Peyer's patch (tissue), 4 donors: ENCODE measurements around the gene FARP1. TPM values are rescaled to one million over a fixed set of nuclear protein-coding genes. Genes with fewer than 3 reads are reported as not detected.

Experiments used
- DNase-seq, 3 donors: peaks; one replicate each; pipeline ENCODE4 v3.0.0-alpha.2; 2017 to 2019
- H3K27ac ChIP-seq, 4 donors: fragments of 200-600 bp; sonication (generic); one replicate each; pipeline ENCODE4 v1.5.1; 2016 to 2019
- H3K27me3 ChIP-seq, 2 donors: fragments of 200-600 bp; sonication (generic); one replicate each; pipeline ENCODE4 v1.5.1; 2019
- H3K36me3 ChIP-seq, 3 donors: fragments of 200-600 bp; sonication (generic); one replicate each; pipeline ENCODE4 v1.5.1; 2016 to 2019
- H3K4me1 ChIP-seq, 4 donors: fragments of 200-600 bp; sonication (generic); one replicate each; pipeline ENCODE4 v1.5.1; 2016 to 2019
- H3K4me3 ChIP-seq, 4 donors: fragments of 200-600 bp; sonication (generic); 1 replicate in 3 of 4; 2 replicates in 1 of 4; pipeline ENCODE4 v1.5.1; 2016 to 2019; ENCODE audit warnings: mild to moderate bottlenecking in 1 of 4
- H3K9me3 ChIP-seq, 4 donors: fragments of 200-600 bp; sonication (generic); one replicate each; pipeline ENCODE4 v1.5.1; 2016 to 2019; ENCODE audit warnings: mild to moderate bottlenecking in 1 of 4
- POLR2A ChIP-seq, 2 donors: fragments of 450-650 bp; IDR thresholded peaks; one replicate each; pipeline ENCODE4 v1.5.1; 2017; ENCODE audit warnings: antibody characterized with exemption in 2 of 2, mild to moderate bottlenecking in 2 of 2, moderate library complexity in 2 of 2
- total RNA-seq, 4 donors: library from RNA; depleted of rRNA; stranded (reverse); fragments of >200 nt; gene quantifications; one replicate each; pipeline ENCODE4 v1.1.0, GENCODE V29; 2016
- TF ChIP-seq, protein P1 (sequence below), 6 experiments: fragments of 450-650 bp in 4 of 6; fragments of 200-600 bp in 2 of 6; sonication (generic) in 1 of 6; IDR thresholded peaks; one replicate each; pipeline ENCODE4 v1.5.1; 2017 to 2019; ENCODE audit warnings: antibody characterized with exemption in 6 of 6, mild to moderate bottlenecking in 3 of 6, moderate library complexity in 1 of 6

FARP1 gene
- total RNA-seq, 4 donors from 2014 or later = 10.6 to 61.1 (median 14.9) TPM

DNA sequence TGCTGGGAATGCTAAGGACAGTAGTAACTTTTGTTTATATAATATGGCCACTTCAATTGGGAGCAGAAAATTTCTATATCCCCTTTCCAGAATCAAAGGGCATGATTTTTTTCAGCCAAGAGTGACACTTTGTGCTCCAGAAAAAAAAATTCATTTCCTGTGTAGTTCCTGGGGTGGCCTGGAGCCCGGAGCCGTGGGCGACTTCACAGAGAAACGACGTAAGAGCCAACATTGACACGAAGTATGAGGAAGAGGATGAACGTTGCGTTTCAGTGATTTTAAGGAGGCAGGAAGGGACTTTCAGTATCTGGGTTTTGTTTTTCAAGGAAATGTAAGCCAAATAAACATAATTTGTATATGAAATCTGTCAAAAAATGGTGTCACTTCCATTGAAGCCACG lies 246.4 kb downstream of the FARP1 start:
- Histone ChIP-seq H3K27ac (peak overlapping the region in 1 of 4 donors; percentile 18), H3K4me3 (no peak overlapping the region), H3K4me1 (no peaks in the 10 kb centered on the region), H3K27me3 (no peaks in the 10 kb centered on the region), H3K9me3 (no peaks in the 10 kb centered on the region), H3K36me3 (no peaks in the 10 kb centered on the region)
- TF ChIP-seq, protein P1, sequence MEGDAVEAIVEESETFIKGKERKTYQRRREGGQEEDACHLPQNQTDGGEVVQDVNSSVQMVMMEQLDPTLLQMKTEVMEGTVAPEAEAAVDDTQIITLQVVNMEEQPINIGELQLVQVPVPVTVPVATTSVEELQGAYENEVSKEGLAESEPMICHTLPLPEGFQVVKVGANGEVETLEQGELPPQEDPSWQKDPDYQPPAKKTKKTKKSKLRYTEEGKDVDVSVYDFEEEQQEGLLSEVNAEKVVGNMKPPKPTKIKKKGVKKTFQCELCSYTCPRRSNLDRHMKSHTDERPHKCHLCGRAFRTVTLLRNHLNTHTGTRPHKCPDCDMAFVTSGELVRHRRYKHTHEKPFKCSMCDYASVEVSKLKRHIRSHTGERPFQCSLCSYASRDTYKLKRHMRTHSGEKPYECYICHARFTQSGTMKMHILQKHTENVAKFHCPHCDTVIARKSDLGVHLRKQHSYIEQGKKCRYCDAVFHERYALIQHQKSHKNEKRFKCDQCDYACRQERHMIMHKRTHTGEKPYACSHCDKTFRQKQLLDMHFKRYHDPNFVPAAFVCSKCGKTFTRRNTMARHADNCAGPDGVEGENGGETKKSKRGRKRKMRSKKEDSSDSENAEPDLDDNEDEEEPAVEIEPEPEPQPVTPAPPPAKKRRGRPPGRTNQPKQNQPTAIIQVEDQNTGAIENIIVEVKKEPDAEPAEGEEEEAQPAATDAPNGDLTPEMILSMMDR (IDR thresholded peaks at IDR 0.05) = no peak
- TF ChIP-seq POLR2A (IDR thresholded peaks at IDR 0.05) = no peak
- DNase-seq = no peak

DNA sequence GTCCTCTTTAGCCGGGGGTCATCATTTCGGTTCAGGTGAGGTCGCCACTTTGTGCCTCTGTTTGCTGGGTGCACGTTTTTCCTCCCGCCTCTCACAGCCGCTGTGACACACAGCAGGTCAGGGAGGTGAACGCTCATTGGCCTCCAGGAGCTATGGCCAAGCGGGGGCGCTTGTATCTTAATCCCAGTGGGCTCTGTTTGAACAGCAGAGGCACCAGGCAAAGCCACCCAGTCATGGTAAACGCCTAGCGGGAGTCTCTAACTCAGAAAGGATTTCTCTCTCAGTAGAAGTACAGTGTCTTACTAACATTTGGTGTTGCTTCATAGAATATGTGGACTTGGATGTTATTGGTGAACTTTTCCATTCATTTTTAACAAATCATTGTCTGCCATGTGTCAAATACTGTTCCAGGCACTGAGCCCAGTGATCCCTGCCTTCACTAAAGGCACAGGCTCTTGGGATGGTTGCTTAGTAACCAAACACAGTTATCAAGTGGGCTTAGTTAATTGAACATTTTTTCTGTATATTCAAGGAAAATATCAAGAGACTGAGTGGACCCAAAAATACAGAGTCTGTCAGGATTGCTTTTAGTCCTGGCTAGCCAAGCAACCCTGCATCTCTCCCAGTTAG lies 247.3 kb downstream of the FARP1 start:
- H3K27me3 ChIP-seq = no peaks in the 10 kb centered on the region
- H3K36me3 ChIP-seq = no peaks in the 10 kb centered on the region
- TF ChIP-seq, protein P1 (IDR thresholded peaks at IDR 0.05) = no peak
- no peak for TF ChIP-seq POLR2A (IDR thresholded peaks at IDR 0.05)
- H3K4me1 ChIP-seq = no peaks in the 10 kb centered on the region
- H3K27ac ChIP-seq = peak overlapping the region in 1 of 4 donors; percentile 18
- DNase-seq = no peak
- H3K4me3 ChIP-seq = no peak overlapping the region
- H3K9me3 ChIP-seq = no peaks in the 10 kb centered on the region

DNA sequence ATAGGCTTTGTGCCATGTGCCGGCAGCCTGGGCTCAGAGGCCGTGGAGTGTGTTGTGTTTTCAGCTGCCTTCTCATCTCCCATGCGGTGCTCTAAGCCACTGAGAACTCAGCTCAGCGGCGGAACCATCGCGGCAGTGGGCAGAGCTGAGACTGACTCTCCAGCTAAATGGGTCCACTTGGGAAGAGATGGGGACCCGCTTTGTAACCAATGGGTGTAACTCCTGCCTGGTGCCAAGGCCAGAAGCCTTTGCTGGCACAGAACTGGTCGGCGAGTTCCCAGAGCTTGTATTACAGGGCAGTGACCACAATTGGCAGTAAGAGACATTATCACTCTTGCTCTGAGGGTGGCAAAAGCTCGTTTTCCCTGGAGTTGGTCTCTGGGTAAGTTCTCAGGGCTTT lies 251.0 kb downstream of the FARP1 start:
- Histone ChIP-seq H3K36me3 (no peaks in the 10 kb centered on the region), H3K9me3 (no peaks in the 10 kb centered on the region), H3K4me1 (no peaks in the 10 kb centered on the region), H3K27me3 (no peaks in the 10 kb centered on the region), H3K27ac (no peak overlapping the region), H3K4me3 (no peak overlapping the region)
- no peak for DNase-seq
- TF ChIP-seq, protein P1 (IDR thresholded peaks at IDR 0.05) = no peak
- no peak for TF ChIP-seq POLR2A (IDR thresholded peaks at IDR 0.05)

DNA sequence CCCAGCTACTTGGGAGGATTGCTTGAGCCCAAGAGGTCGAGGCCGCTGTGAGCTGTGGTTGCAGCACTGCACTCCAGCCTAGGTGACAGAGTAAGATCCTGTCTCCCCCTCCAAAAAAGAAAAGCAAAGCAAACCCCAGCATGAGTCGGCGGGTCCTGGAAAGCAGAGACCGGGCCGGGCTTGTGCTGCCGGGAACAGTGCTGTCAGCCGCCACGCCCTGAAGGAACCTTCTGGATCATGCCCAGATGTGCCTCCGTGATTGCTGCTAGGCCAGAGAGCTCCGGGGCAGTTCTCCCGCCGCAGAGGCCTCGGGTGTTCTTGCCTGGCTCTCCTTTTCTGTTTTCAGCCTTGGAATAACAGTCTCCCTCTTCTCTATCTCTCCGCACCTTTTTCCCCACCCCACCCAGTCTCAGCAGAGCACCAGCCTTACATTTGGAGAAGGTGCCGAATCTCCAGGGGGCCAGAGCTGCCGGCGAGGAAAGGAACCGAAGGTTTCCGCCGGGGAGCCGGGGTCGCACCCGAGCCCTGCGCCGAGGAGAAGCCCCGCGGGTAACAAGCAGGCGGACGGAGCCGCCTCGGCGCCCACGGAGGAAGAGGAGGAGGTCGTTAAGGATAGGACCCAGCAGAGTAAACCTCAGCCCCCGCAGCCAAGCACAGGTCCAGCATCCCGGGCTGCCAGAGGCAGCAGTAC lies 252.1 kb downstream of the FARP1 start:
- Histone ChIP-seq H3K4me3 (no peak overlapping the region), H3K36me3 (no peaks in the 10 kb centered on the region), H3K27ac (no peak overlapping the region), H3K9me3 (no peaks in the 10 kb centered on the region), H3K27me3 (no peaks in the 10 kb centered on the region), H3K4me1 (no peaks in the 10 kb centered on the region)
- TF ChIP-seq, protein P1 (IDR thresholded peaks at IDR 0.05) = no peak
- TF ChIP-seq POLR2A (IDR thresholded peaks at IDR 0.05) = no peak
- no peak for DNase-seq

DNA sequence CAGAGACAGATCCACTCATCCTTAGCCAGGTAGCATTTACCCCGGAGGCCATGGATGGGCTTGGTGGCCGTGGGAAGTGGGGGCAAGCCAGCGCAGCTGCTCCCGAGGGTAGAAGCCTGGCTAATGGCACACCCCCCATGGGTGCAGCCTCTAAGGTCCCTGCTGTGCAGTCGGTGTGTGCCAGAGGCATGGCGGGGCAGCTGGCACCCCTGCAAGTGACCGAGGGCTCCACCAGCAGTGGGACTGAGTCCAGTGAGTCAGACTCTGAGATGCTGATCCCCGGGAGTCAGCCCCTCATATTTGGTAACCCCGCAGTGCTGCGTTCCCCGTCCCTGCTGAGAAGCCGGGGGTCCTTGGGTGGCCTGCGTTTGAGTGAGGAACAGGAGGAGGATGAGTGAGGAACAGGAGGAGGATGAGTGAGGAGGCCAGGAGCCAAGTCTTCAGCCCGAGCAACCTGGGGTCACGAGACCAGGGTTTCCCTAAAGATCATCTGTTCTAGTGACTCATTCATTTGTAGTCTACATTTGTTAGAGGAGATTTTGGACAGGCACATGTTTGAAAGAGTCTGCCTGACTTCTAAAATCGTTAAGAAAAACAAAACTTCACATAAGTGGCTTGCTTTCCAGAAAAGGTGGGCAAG lies 253.3 kb downstream of the FARP1 start:
- Histone ChIP-seq H3K4me3 (no peak overlapping the region), H3K9me3 (no peaks in the 10 kb centered on the region), H3K4me1 (no peaks in the 10 kb centered on the region), H3K27ac (no peak overlapping the region), H3K36me3 (no peaks in the 10 kb centered on the region), H3K27me3 (no peaks in the 10 kb centered on the region)
- no peak for TF ChIP-seq POLR2A (IDR thresholded peaks at IDR 0.05)
- TF ChIP-seq, protein P1 (IDR thresholded peaks at IDR 0.05) = no peak
- no peak for DNase-seq
